ENCODE measurements around the gene TSPAN14.

DNA sequence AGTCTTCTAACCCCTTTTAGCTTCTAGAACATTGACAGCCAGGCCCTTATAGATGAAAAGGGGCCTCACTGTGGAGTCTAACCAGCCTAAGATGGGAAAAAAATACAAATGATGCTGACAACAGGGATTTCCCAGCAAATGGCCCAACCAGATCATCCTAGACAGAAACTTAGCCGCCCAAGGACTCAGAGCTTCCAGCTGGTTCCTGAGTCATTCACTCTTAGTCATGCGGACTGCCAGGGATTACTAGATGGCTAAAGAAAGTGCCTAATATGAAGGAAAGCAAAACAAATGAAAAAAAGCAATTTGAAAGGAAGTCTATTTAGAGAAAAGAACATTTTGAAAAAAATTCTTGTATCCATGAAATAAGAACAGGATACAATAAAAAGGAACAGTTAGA is 23.7 kb downstream of the TSPAN14 start:
- no peak for TF ChIP-seq FOXJ3 (CRISPR knock-in tag; IDR thresholded peaks at IDR 0.05; ENCODE audit: borderline replicate concordance)
- TF ChIP-seq, protein P1, sequence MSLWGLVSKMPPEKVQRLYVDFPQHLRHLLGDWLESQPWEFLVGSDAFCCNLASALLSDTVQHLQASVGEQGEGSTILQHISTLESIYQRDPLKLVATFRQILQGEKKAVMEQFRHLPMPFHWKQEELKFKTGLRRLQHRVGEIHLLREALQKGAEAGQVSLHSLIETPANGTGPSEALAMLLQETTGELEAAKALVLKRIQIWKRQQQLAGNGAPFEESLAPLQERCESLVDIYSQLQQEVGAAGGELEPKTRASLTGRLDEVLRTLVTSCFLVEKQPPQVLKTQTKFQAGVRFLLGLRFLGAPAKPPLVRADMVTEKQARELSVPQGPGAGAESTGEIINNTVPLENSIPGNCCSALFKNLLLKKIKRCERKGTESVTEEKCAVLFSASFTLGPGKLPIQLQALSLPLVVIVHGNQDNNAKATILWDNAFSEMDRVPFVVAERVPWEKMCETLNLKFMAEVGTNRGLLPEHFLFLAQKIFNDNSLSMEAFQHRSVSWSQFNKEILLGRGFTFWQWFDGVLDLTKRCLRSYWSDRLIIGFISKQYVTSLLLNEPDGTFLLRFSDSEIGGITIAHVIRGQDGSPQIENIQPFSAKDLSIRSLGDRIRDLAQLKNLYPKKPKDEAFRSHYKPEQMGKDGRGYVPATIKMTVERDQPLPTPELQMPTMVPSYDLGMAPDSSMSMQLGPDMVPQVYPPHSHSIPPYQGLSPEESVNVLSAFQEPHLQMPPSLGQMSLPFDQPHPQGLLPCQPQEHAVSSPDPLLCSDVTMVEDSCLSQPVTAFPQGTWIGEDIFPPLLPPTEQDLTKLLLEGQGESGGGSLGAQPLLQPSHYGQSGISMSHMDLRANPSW (CRISPR knock-in tag; conservative IDR thresholded peaks at IDR 0.05; ENCODE audit: low read depth): no peak
- TF ChIP-seq, protein P2, sequence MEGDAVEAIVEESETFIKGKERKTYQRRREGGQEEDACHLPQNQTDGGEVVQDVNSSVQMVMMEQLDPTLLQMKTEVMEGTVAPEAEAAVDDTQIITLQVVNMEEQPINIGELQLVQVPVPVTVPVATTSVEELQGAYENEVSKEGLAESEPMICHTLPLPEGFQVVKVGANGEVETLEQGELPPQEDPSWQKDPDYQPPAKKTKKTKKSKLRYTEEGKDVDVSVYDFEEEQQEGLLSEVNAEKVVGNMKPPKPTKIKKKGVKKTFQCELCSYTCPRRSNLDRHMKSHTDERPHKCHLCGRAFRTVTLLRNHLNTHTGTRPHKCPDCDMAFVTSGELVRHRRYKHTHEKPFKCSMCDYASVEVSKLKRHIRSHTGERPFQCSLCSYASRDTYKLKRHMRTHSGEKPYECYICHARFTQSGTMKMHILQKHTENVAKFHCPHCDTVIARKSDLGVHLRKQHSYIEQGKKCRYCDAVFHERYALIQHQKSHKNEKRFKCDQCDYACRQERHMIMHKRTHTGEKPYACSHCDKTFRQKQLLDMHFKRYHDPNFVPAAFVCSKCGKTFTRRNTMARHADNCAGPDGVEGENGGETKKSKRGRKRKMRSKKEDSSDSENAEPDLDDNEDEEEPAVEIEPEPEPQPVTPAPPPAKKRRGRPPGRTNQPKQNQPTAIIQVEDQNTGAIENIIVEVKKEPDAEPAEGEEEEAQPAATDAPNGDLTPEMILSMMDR (IDR thresholded peaks at IDR 0.05): no peak
- TF ChIP-seq, protein P3, sequence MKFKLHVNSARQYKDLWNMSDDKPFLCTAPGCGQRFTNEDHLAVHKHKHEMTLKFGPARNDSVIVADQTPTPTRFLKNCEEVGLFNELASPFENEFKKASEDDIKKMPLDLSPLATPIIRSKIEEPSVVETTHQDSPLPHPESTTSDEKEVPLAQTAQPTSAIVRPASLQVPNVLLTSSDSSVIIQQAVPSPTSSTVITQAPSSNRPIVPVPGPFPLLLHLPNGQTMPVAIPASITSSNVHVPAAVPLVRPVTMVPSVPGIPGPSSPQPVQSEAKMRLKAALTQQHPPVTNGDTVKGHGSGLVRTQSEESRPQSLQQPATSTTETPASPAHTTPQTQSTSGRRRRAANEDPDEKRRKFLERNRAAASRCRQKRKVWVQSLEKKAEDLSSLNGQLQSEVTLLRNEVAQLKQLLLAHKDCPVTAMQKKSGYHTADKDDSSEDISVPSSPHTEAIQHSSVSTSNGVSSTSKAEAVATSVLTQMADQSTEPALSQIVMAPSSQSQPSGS (CRISPR knock-in tag; IDR thresholded peaks at IDR 0.05; ENCODE audit: borderline replicate concordance, low read depth): no peak
- TF ChIP-seq ZNF263 (CRISPR knock-in tag; IDR thresholded peaks at IDR 0.05; ENCODE audit: low read depth): no peak
- TF ChIP-seq, protein P4, sequence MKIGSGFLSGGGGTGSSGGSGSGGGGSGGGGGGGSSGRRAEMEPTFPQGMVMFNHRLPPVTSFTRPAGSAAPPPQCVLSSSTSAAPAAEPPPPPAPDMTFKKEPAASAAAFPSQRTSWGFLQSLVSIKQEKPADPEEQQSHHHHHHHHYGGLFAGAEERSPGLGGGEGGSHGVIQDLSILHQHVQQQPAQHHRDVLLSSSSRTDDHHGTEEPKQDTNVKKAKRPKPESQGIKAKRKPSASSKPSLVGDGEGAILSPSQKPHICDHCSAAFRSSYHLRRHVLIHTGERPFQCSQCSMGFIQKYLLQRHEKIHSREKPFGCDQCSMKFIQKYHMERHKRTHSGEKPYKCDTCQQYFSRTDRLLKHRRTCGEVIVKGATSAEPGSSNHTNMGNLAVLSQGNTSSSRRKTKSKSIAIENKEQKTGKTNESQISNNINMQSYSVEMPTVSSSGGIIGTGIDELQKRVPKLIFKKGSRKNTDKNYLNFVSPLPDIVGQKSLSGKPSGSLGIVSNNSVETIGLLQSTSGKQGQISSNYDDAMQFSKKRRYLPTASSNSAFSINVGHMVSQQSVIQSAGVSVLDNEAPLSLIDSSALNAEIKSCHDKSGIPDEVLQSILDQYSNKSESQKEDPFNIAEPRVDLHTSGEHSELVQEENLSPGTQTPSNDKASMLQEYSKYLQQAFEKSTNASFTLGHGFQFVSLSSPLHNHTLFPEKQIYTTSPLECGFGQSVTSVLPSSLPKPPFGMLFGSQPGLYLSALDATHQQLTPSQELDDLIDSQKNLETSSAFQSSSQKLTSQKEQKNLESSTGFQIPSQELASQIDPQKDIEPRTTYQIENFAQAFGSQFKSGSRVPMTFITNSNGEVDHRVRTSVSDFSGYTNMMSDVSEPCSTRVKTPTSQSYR (CRISPR knock-in tag; IDR thresholded peaks at IDR 0.05): no peak
- TF ChIP-seq CREB1 (CRISPR knock-in tag; IDR thresholded peaks at IDR 0.05): no peak
- TF ChIP-seq, protein P5, sequence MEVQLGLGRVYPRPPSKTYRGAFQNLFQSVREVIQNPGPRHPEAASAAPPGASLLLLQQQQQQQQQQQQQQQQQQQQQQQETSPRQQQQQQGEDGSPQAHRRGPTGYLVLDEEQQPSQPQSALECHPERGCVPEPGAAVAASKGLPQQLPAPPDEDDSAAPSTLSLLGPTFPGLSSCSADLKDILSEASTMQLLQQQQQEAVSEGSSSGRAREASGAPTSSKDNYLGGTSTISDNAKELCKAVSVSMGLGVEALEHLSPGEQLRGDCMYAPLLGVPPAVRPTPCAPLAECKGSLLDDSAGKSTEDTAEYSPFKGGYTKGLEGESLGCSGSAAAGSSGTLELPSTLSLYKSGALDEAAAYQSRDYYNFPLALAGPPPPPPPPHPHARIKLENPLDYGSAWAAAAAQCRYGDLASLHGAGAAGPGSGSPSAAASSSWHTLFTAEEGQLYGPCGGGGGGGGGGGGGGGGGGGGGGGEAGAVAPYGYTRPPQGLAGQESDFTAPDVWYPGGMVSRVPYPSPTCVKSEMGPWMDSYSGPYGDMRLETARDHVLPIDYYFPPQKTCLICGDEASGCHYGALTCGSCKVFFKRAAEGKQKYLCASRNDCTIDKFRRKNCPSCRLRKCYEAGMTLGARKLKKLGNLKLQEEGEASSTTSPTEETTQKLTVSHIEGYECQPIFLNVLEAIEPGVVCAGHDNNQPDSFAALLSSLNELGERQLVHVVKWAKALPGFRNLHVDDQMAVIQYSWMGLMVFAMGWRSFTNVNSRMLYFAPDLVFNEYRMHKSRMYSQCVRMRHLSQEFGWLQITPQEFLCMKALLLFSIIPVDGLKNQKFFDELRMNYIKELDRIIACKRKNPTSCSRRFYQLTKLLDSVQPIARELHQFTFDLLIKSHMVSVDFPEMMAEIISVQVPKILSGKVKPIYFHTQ (CRISPR knock-in tag; IDR thresholded peaks at IDR 0.05): no peak
- no peak for TF ChIP-seq MYBL2 (CRISPR knock-in tag; IDR thresholded peaks at IDR 0.05)
- TF ChIP-seq, protein P6, sequence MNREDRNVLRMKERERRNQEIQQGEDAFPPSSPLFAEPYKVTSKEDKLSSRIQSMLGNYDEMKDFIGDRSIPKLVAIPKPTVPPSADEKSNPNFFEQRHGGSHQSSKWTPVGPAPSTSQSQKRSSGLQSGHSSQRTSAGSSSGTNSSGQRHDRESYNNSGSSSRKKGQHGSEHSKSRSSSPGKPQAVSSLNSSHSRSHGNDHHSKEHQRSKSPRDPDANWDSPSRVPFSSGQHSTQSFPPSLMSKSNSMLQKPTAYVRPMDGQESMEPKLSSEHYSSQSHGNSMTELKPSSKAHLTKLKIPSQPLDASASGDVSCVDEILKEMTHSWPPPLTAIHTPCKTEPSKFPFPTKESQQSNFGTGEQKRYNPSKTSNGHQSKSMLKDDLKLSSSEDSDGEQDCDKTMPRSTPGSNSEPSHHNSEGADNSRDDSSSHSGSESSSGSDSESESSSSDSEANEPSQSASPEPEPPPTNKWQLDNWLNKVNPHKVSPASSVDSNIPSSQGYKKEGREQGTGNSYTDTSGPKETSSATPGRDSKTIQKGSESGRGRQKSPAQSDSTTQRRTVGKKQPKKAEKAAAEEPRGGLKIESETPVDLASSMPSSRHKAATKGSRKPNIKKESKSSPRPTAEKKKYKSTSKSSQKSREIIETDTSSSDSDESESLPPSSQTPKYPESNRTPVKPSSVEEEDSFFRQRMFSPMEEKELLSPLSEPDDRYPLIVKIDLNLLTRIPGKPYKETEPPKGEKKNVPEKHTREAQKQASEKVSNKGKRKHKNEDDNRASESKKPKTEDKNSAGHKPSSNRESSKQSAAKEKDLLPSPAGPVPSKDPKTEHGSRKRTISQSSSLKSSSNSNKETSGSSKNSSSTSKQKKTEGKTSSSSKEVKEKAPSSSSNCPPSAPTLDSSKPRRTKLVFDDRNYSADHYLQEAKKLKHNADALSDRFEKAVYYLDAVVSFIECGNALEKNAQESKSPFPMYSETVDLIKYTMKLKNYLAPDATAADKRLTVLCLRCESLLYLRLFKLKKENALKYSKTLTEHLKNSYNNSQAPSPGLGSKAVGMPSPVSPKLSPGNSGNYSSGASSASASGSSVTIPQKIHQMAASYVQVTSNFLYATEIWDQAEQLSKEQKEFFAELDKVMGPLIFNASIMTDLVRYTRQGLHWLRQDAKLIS (CRISPR knock-in tag; IDR thresholded peaks at IDR 0.05; ENCODE audit: borderline replicate concordance): no peak
- no peak for TF ChIP-seq ESRRA (CRISPR knock-in tag; IDR thresholded peaks at IDR 0.05; ENCODE audit: borderline replicate concordance)

Measured in WTC11 (cell line).